Medulla oblongata (tissue), 1 donor: ENCODE results near the gene NT5E.
"Not testable (repeated sequence)": the region's sequence is repeated elsewhere in the genome, so short reads cannot be mapped to it uniquely, and the experiment has no call there.

Source experiments
- DNase-seq: peaks from one replicate; pipeline ENCODE4 v3.0.0-alpha.2; 2015; ENCODE audit errors: extremely low spot score

Gene NT5E

GRCh38 chr6:85449818-85450759 lies at the start of gene NT5E:
Gene NT5E, plus strand, starts transcription at chr6:85450083. Its CDS starts 57 bp downstream, at chr6:85450140.
- DNase-seq = peak; percentile 63

GRCh38 chr6:85400331-85400730 lies 49.6 kb upstream of the NT5E start:
- no peak for DNase-seq

GRCh38 chr6:85401186-85402021 lies 48.5 kb upstream of the NT5E start:
- DNase-seq = no peak

- DNase-seq = no peak
Observed at GRCh38 chr6:85402071-85402470, 47.8 kb upstream of the NT5E start.

GRCh38 chr6:85402922-85403321 lies 47.0 kb upstream of the NT5E start:
- no peak for DNase-seq

- no peak for DNase-seq
Observed at GRCh38 chr6:85403331-85404015, 46.4 kb upstream of the NT5E start.

- DNase-seq = not testable (repeated sequence)
Observed at GRCh38 chr6:85404016-85404563, 45.8 kb upstream of the NT5E start.

- no peak for DNase-seq
Observed at GRCh38 chr6:85404564-85405174, 45.2 kb upstream of the NT5E start.

GRCh38 chr6:85405175-85405852 lies 44.6 kb upstream of the NT5E start:
- DNase-seq = no peak

GRCh38 chr6:85405853-85406198 lies 44.1 kb upstream of the NT5E start:
- DNase-seq = no peak

- no peak for DNase-seq
Observed at GRCh38 chr6:85406641-85407075, 43.2 kb upstream of the NT5E start.

GRCh38 chr6:85408039-85408438 lies 41.8 kb upstream of the NT5E start:
- DNase-seq = no peak

- DNase-seq = no peak
Observed at GRCh38 chr6:85412911-85413430, 36.9 kb upstream of the NT5E start.

- DNase-seq = no peak
Observed at GRCh38 chr6:85416049-85416448, 33.8 kb upstream of the NT5E start.

- DNase-seq = no peak
Observed at GRCh38 chr6:85416766-85417165, 33.1 kb upstream of the NT5E start.

- no peak for DNase-seq
Observed at GRCh38 chr6:85417336-85417735, 32.5 kb upstream of the NT5E start.

- no peak for DNase-seq
Observed at GRCh38 chr6:85418059-85418458, 31.8 kb upstream of the NT5E start.

- peak; percentile 27 for DNase-seq
Observed at GRCh38 chr6:85419046-85419759, 30.7 kb upstream of the NT5E start.

GRCh38 chr6:85420551-85420950 lies 29.3 kb upstream of the NT5E start:
- no peak for DNase-seq

GRCh38 chr6:85421181-85421580 lies 28.7 kb upstream of the NT5E start:
- no peak for DNase-seq
